Ishikawa (cell line): ENCODE results near the gene ROBO1.

Experiments
- CEBPB ChIP-seq: IDR thresholded peaks from 2 replicates; pipeline ENCODE4 v1.6.1; 2012
- REST ChIP-seq: IDR thresholded peaks from 2 replicates; pipeline ENCODE4 v1.6.1; 2012; ENCODE audit warnings: low read depth, mild to moderate bottlenecking
- TAF1 ChIP-seq: IDR thresholded peaks from 2 replicates; pipeline ENCODE4 v1.6.1; 2012; ENCODE audit warnings: low read depth, mild to moderate bottlenecking
- ZBTB7A ChIP-seq: IDR thresholded peaks from 2 replicates; pipeline ENCODE4 v1.6.1; 2012; ENCODE audit warnings: low read depth

GRCh38 chr3:79086514-79086913 lies 681.3 kb downstream of the ROBO1 start:
- TF ChIP-seq REST: no peak
- TF ChIP-seq TAF1: no peak
- TF ChIP-seq CEBPB: 0 out of 2 replicates have a peak, but pooled peaks have one; percentile 20
- TF ChIP-seq ZBTB7A: no peak
